Lower leg skin (tissue), 3 donors: Measurements from ENCODE around the gene ZNF789.

Experiments used
- POLR2A ChIP-seq, 2 donors: fragments of 450-650 bp; IDR thresholded peaks; one replicate each; pipeline ENCODE4 v1.6.1; 2016 to 2017; ENCODE audit warnings: antibody characterized with exemption in 2 of 2, mild to moderate bottlenecking in 1 of 2, moderate library complexity in 1 of 2
- TF ChIP-seq, protein P1 (sequence below), 3 donors: fragments of 450-650 bp; IDR thresholded peaks; one replicate each; pipeline ENCODE4 v1.5.1; 2016; ENCODE audit warnings: antibody characterized with exemption in 3 of 3, mild to moderate bottlenecking in 3 of 3, moderate library complexity in 2 of 3

DNA sequence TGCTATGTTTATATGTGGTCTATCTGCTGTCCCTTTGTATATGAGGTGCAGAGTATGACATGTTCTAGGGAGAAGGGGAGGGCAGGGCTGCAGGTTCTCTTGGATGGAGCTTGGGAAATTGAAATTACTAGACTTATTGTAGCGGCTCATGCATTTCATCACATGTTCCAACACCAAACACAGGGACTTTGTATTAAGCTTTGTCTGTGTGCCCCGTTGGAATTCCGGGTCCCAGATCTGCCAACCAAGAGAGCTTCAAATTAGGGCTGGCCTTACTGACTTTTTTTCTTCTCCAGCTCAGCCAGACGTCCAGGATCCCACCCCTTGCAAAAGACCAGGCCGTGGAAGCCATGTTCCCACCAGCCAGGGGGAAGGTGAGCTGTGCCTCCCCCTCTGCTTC lies 3.4 kb downstream of the ZNF789 start:
- no peak for TF ChIP-seq POLR2A (IDR thresholded peaks at IDR 0.05)
- TF ChIP-seq, protein P1, sequence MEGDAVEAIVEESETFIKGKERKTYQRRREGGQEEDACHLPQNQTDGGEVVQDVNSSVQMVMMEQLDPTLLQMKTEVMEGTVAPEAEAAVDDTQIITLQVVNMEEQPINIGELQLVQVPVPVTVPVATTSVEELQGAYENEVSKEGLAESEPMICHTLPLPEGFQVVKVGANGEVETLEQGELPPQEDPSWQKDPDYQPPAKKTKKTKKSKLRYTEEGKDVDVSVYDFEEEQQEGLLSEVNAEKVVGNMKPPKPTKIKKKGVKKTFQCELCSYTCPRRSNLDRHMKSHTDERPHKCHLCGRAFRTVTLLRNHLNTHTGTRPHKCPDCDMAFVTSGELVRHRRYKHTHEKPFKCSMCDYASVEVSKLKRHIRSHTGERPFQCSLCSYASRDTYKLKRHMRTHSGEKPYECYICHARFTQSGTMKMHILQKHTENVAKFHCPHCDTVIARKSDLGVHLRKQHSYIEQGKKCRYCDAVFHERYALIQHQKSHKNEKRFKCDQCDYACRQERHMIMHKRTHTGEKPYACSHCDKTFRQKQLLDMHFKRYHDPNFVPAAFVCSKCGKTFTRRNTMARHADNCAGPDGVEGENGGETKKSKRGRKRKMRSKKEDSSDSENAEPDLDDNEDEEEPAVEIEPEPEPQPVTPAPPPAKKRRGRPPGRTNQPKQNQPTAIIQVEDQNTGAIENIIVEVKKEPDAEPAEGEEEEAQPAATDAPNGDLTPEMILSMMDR (IDR thresholded peaks at IDR 0.05) = no peak
